Measurements from ENCODE around the gene RASL10A. TPM values are rescaled to one million over a fixed set of nuclear protein-coding genes. Genes with fewer than 3 reads are reported as not detected.
A peak's percentile ranks its signal among the peaks of the same experiment; 100 is the strongest.

RASL10A gene
- total and polyA plus RNA-seq, 2 experiments from 2014 or later, result 1.6 to 3.0 TPM

DNA sequence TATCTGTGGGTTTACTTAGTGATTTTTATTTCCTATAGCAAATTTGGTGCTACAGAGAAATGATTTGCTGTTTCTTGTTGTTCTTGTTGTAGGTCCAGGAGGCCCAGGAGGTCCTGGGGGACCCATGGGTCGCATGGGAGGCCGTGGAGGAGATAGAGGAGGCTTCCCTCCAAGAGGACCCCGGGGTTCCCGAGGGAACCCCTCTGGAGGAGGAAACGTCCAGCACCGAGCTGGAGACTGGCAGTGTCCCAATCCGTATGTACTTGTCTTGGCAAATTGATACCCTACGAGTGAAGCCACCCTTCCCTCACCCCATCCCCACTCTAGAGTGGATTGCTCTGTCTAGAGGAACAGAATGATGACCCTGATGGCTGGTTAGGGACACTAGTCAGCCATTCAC lies 16.9 kb downstream of the RASL10A start:
- no peaks in the 10 kb centered on the region; the same call in 2 of the 3 replicates for H3K9me3 Mint-ChIP-seq
- peaks cover 8% of the 10 kb centered on the region for H3K4me1 Mint-ChIP-seq
- H3K9me2 ChIP-seq (ENCODE audit: insufficient read depth), result no peaks in the 10 kb centered on the region
- no peak overlapping the region for H3K4me3 Mint-ChIP-seq
- 0 out of 2 replicates have a peak overlapping the region, but pooled peaks have one; percentile 39 for H3K27ac ChIP-seq (ENCODE audit: low read depth)
- DNase-seq (ENCODE audit: low spot score) (no peak), ATAC-seq (no peak)
- H3K4me3 ChIP-seq, result no peak overlapping the region
- no peak overlapping the region for H3K4me2 ChIP-seq
- no peak overlapping the region for H2AFZ ChIP-seq
- H3K27ac Mint-ChIP-seq, result no peak overlapping the region
- no peak for TF ChIP-seq ZNF331 (CRISPR knock-in tag; IDR thresholded peaks at IDR 0.05; ENCODE audit: low read depth)
- TF ChIP-seq ZNF114 (CRISPR knock-in tag; IDR thresholded peaks at IDR 0.05), result no peak
- TF ChIP-seq, protein P1, sequence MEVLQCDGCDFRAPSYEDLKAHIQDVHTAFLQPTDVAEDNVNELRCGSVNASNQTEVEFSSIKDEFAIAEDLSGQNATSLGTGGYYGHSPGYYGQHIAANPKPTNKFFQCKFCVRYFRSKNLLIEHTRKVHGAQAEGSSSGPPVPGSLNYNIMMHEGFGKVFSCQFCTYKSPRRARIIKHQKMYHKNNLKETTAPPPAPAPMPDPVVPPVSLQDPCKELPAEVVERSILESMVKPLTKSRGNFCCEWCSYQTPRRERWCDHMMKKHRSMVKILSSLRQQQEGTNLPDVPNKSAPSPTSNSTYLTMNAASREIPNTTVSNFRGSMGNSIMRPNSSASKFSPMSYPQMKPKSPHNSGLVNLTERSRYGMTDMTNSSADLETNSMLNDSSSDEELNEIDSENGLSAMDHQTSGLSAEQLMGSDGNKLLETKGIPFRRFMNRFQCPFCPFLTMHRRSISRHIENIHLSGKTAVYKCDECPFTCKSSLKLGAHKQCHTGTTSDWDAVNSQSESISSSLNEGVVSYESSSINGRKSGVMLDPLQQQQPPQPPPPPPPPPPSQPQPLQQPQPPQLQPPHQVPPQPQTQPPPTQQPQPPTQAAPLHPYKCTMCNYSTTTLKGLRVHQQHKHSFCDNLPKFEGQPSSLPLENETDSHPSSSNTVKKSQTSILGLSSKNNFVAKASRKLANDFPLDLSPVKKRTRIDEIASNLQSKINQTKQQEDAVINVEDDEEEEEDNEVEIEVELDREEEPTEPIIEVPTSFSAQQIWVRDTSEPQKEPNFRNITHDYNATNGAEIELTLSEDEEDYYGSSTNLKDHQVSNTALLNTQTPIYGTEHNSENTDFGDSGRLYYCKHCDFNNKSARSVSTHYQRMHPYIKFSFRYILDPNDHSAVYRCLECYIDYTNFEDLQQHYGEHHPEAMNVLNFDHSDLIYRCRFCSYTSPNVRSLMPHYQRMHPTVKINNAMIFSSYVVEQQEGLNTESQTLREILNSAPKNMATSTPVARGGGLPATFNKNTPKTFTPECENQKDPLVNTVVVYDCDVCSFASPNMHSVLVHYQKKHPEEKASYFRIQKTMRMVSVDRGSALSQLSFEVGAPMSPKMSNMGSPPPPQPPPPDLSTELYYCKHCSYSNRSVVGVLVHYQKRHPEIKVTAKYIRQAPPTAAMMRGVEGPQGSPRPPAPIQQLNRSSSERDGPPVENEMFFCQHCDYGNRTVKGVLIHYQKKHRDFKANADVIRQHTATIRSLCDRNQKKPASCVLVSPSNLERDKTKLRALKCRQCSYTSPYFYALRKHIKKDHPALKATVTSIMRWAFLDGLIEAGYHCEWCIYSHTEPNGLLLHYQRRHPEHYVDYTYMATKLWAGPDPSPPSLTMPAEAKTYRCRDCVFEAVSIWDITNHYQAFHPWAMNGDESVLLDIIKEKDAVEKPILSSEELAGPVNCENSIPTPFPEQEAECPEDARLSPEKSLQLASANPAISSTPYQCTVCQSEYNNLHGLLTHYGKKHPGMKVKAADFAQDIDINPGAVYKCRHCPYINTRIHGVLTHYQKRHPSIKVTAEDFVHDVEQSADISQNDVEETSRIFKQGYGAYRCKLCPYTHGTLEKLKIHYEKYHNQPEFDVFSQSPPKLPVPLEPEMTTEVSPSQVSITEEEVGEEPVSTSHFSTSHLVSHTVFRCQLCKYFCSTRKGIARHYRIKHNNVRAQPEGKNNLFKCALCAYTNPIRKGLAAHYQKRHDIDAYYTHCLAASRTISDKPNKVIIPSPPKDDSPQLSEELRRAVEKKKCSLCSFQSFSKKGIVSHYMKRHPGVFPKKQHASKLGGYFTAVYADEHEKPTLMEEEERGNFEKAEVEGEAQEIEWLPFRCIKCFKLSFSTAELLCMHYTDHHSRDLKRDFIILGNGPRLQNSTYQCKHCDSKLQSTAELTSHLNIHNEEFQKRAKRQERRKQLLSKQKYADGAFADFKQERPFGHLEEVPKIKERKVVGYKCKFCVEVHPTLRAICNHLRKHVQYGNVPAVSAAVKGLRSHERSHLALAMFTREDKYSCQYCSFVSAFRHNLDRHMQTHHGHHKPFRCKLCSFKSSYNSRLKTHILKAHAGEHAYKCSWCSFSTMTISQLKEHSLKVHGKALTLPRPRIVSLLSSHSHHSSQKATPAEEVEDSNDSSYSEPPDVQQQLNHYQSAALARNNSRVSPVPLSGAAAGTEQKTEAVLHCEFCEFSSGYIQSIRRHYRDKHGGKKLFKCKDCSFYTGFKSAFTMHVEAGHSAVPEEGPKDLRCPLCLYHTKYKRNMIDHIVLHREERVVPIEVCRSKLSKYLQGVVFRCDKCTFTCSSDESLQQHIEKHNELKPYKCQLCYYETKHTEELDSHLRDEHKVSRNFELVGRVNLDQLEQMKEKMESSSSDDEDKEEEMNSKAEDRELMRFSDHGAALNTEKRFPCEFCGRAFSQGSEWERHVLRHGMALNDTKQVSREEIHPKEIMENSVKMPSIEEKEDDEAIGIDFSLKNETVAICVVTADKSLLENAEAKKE (CRISPR knock-in tag; IDR thresholded peaks at IDR 0.05), result no peak
- TF ChIP-seq STAT1 (IDR thresholded peaks at IDR 0.05; ENCODE audit: unreplicated experiment), result no peak
- TF ChIP-seq POLR2AphosphoS5 (IDR thresholded peaks at IDR 0.05; ENCODE audit: low read depth), result no peak; the same call in none of the 2 replicates
- no peak for TF ChIP-seq JUNB (IDR thresholded peaks at IDR 0.05; ENCODE audit: unreplicated experiment)
- no peaks in the 10 kb centered on the region for H3K27me3 ChIP-seq (ENCODE audit: insufficient read depth)
- H4K20me1 ChIP-seq (replicated peaks; ENCODE audit: insufficient read depth), result peaks cover 40% of the 10 kb centered on the region
- peaks cover 79% of the 10 kb centered on the region for H3K36me3 Mint-ChIP-seq (ENCODE audit: low read depth)
- peaks cover 69% of the 10 kb centered on the region for H3K36me3 ChIP-seq (ENCODE audit: insufficient read depth)
- peaks cover 71% of the 10 kb centered on the region for H3F3A ChIP-seq (replicated peaks; ENCODE audit: low read depth)
- H3K4me1 ChIP-seq (ENCODE audit: insufficient read depth), result no peaks in the 10 kb centered on the region
- peaks cover 20% of the 10 kb centered on the region for H3K27me3 Mint-ChIP-seq (ENCODE audit: insufficient read depth, low read depth, poor library complexity)
- 0 out of 2 replicates have a peak, but pooled peaks cover 11% of the 10 kb centered on the region for H3K79me2 ChIP-seq (replicated peaks; ENCODE audit: insufficient read depth)

DNA sequence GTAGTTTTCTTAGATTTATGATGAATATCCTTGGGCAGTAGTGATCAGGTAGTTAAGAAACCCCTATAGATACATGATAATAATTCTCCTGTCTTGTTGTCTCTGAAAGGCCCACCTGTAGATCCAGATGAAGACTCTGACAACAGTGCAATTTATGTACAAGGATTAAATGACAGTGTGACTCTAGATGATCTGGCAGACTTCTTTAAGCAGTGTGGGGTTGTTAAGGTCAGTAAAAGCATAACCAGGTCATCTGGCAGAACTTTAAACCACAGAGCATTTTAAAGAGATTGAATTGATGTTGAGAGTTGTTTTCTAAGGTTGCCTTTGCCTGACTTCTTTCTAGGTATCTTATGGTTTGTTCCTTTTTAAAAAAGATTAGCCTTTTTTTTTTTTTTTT lies 23.1 kb downstream of the RASL10A start:
- Histone ChIP-seq H3K4me2 (no peak overlapping the region), H2AFZ (no peak overlapping the region), H3K36me3 (ENCODE audit: insufficient read depth) (peaks cover 96% of the 10 kb centered on the region), H3K27ac (ENCODE audit: low read depth) (no peak overlapping the region), H3F3A (replicated peaks; ENCODE audit: low read depth) (peaks cover 50% of the 10 kb centered on the region), H3K4me3 (no peak overlapping the region), H4K20me1 (replicated peaks; ENCODE audit: insufficient read depth) (peaks cover 64% of the 10 kb centered on the region), H3K27me3 (ENCODE audit: insufficient read depth) (no peaks in the 10 kb centered on the region), H3K79me2 (replicated peaks; ENCODE audit: insufficient read depth) (peaks cover 66% of the 10 kb centered on the region), H3K4me1 (ENCODE audit: insufficient read depth) (no peaks in the 10 kb centered on the region), H3K9me2 (ENCODE audit: insufficient read depth) (no peaks in the 10 kb centered on the region)
- peaks cover 8% of the 10 kb centered on the region for H3K27me3 Mint-ChIP-seq (ENCODE audit: insufficient read depth, low read depth, poor library complexity)
- no peak overlapping the region for H3K4me3 Mint-ChIP-seq
- peaks cover 97% of the 10 kb centered on the region for H3K36me3 Mint-ChIP-seq (ENCODE audit: low read depth)
- no peak for TF ChIP-seq NANOG (IDR thresholded peaks at IDR 0.05; ENCODE audit: borderline replicate concordance)
- no peak for DNase-seq (ENCODE audit: low spot score)
- H3K27ac Mint-ChIP-seq, result no peak overlapping the region
- H3K9me3 Mint-ChIP-seq, result no peaks in the 10 kb centered on the region
- peaks cover 3% of the 10 kb centered on the region; the same call in 2 of the 3 replicates for H3K4me1 Mint-ChIP-seq
- ATAC-seq, result no peak

Data from GM23338 (cell line).